GM06990 (cell line): ENCODE measurements around the gene HDLBP.

ENCODE experiments used
- DNase-seq: peaks from one replicate; pipeline ENCODE4 v3.0.0-alpha.2; 2011; ENCODE audit not compliant: insufficient read length; ENCODE audit errors: extremely low read depth
- H3K27me3 ChIP-seq: replicated peaks from 2 replicates; pipeline ENCODE4 v1.6.0; 2011; ENCODE audit warnings: low read length; ENCODE audit not compliant: control insufficient read depth, insufficient read depth
- H3K36me3 ChIP-seq: 2 replicates; pipeline ENCODE4 v1.5.1; 2011; ENCODE audit warnings: low read length; ENCODE audit not compliant: control insufficient read depth, insufficient read depth
- H3K4me3 ChIP-seq: replicated peaks from 2 replicates; pipeline ENCODE4 v1.5.1; 2011; ENCODE audit warnings: low read depth, mild to moderate bottlenecking, control low read depth, low read length
- CTCF ChIP-seq: IDR thresholded peaks from 2 replicates; pipeline ENCODE4 v1.5.1; 2011; ENCODE audit warnings: low read length, control low read depth, mild to moderate bottlenecking, inconsistent platforms; ENCODE audit not compliant: insufficient read depth, poor library complexity, severe bottlenecking

Gene HDLBP

GRCh38 chr2:241185961-241186360 lies 129.5 kb downstream of the HDLBP start:
- Histone ChIP-seq H3K4me3 (no peak overlapping the region), H3K36me3 (peaks cover 9% of the 10 kb centered on the region), H3K27me3 (no peaks in the 10 kb centered on the region; the same call in 1 of the 2 replicates)
- DNase-seq = no peak
- TF ChIP-seq CTCF = no peak

GRCh38 chr2:241184901-241185300 lies 130.6 kb downstream of the HDLBP start:
- no peak for TF ChIP-seq CTCF

GRCh38 chr2:241183221-241183620 lies 132.3 kb downstream of the HDLBP start:
- DNase-seq = no peak
- H3K4me3 ChIP-seq = no peak overlapping the region
- TF ChIP-seq CTCF = no peak
- peaks cover 11% of the 10 kb centered on the region for H3K36me3 ChIP-seq
- H3K27me3 ChIP-seq = no peaks in the 10 kb centered on the region; the same call in 1 of the 2 replicates

More at GRCh38 chr2:241184901-241185300, 130.6 kb downstream of the HDLBP start:
- Histone ChIP-seq H3K36me3 (peaks cover 9% of the 10 kb centered on the region), H3K27me3 (no peaks in the 10 kb centered on the region; the same call in 1 of the 2 replicates), H3K4me3 (no peak overlapping the region)
- DNase-seq = no peak

- Histone ChIP-seq H3K36me3 (peaks cover 14% of the 10 kb centered on the region), H3K4me3 (no peak overlapping the region), H3K27me3 (no peaks in the 10 kb centered on the region)
- DNase-seq = no peak
- no peak for TF ChIP-seq CTCF
Observed at GRCh38 chr2:241182531-241183133, 132.8 kb downstream of the HDLBP start.

GRCh38 chr2:241182126-241182525 lies 133.3 kb downstream of the HDLBP start:
- no peak for TF ChIP-seq CTCF
- Histone ChIP-seq H3K36me3 (peaks cover 15% of the 10 kb centered on the region), H3K4me3 (no peak overlapping the region), H3K27me3 (no peaks in the 10 kb centered on the region)
- DNase-seq = no peak

- no peak for DNase-seq
- Histone ChIP-seq H3K4me3 (no peak overlapping the region), H3K27me3 (no peaks in the 10 kb centered on the region), H3K36me3 (peaks cover 15% of the 10 kb centered on the region)
- no peak for TF ChIP-seq CTCF
Observed at GRCh38 chr2:241180495-241180894, 135.0 kb downstream of the HDLBP start.
